Activated T-cell treated with anti-CD3 and anti-CD28 coated beads, Interleukin-2, amount 50 U/mL, for 48 hours (primary cell): ENCODE measurements around the gene OR8H2.
"Not testable (repeated sequence)": the region's sequence is repeated elsewhere in the genome, so short reads cannot be mapped to it uniquely, and the experiment has no call there.

Experiments used
- DNase-seq, 2 experiments: peaks; one replicate each; pipeline ENCODE4 v3.0.0-alpha.2; 2020

OR8H2 gene

GRCh38 chr11:56103210-56103737, at the start of gene OR8H2:
TSS of gene OR8H2 (plus strand) at chr11:56103687. CDS start at chr11:56105043, 1,356 bp downstream.
- DNase-seq, result no peak

- DNase-seq, result not testable (repeated sequence)
These were observed 47.1 kb upstream of the OR8H2 start for GRCh38 chr11:56056366-56056765.

GRCh38 chr11:56057661-56058237, 45.7 kb upstream of the OR8H2 start:
- not testable (repeated sequence) for DNase-seq

- DNase-seq, result not testable (repeated sequence)
These were observed 45.2 kb upstream of the OR8H2 start for GRCh38 chr11:56058260-56058780.

GRCh38 chr11:56066980-56067379, 36.5 kb upstream of the OR8H2 start:
- no peak for DNase-seq

- no peak for DNase-seq
These were observed 13.8 kb upstream of the OR8H2 start for GRCh38 chr11:56089697-56090096.

- no peak for DNase-seq
These were observed 10.5 kb upstream of the OR8H2 start, which contains the start of gene OR8I2 for GRCh38 chr11:56093008-56093407. TSS of gene OR8I2 (plus strand) at chr11:56093308. CDS start at chr11:56093308, 0 bp downstream.

GRCh38 chr11:56122073-56122472, 18.6 kb downstream of the OR8H2 start, which contains the start of gene OR8H3:
TSS of gene OR8H3 (plus strand) at chr11:56122373. CDS start at chr11:56122373, 0 bp downstream.
- DNase-seq, result no peak

GRCh38 chr11:56140151-56140661, 36.7 kb downstream of the OR8H2 start, which contains the start of gene OR8J3:
TSS of gene OR8J3 (minus strand) at chr11:56140201. CDS start at chr11:56137718, 2,483 bp downstream.
- DNase-seq, result no peak

- DNase-seq, result not testable (repeated sequence)
These were observed 40.2 kb downstream of the OR8H2 start for GRCh38 chr11:56143681-56144080.

- DNase-seq, result no peak
These were observed 47.9 kb downstream of the OR8H2 start for GRCh38 chr11:56151376-56151775.

GRCh38 chr11:56152333-56152732, 48.8 kb downstream of the OR8H2 start:
- DNase-seq, result no peak
